Sigmoid colon (tissue), 4 donors: Measurements from ENCODE around the gene XPNPEP3.

Experiments
- CTCF ChIP-seq, 4 experiments: fragments of 450-650 bp in 3 of 4; fragments of 200-600 bp in 1 of 4; IDR thresholded peaks; one replicate each; pipeline ENCODE4 v1.5.1; 2016 to 2019; ENCODE audit warnings: antibody characterized with exemption in 4 of 4, mild to moderate bottlenecking in 3 of 4, moderate library complexity in 2 of 4
- EP300 ChIP-seq, 4 donors: sonication (generic); formaldehyde crosslinking; IDR thresholded peaks; one replicate each; pipeline ENCODE4 v1.6.1; 2017; ENCODE audit warnings: antibody characterized with exemption in 4 of 4
- POLR2A ChIP-seq, 2 donors: fragments of 450-650 bp; IDR thresholded peaks; one replicate each; pipeline ENCODE4 v1.6.1; 2016; ENCODE audit warnings: antibody characterized with exemption in 2 of 2, mild to moderate bottlenecking in 2 of 2, moderate library complexity in 2 of 2
- POLR2AphosphoS5 ChIP-seq, 4 donors: sonication (generic); formaldehyde crosslinking; IDR thresholded peaks; one replicate each; pipeline ENCODE4 v1.6.1; 2017; ENCODE audit warnings: antibody characterized with exemption in 4 of 4

- TF ChIP-seq CTCF (IDR thresholded peaks at IDR 0.05): no peak
- no peak for TF ChIP-seq POLR2AphosphoS5 (IDR thresholded peaks at IDR 0.05)
- no peak for TF ChIP-seq EP300 (IDR thresholded peaks at IDR 0.05)
- no peak for TF ChIP-seq POLR2A (IDR thresholded peaks at IDR 0.05)
Observed at GRCh38 chr22:40877488-40877887, 20.5 kb downstream of the XPNPEP3 start.
